SK-N-SH (cell line): Measurements from ENCODE around the gene TUBA4B. TPM values are rescaled to one million over a fixed set of nuclear protein-coding genes. Genes with fewer than 3 reads are reported as not detected.

Experiments
- CTCF ChIA-PET: fragments of 300-600, 350-600 bp; formaldehyde crosslinking; extraction: SDS; loops from one replicate; lab custom pipeline; 2021; lab: Yijun Ruan, JAX
- POLR2A ChIA-PET: fragments of 350-600 bp; sonication (Branson Sonifier 250); formaldehyde crosslinking; extraction: SDS; loops from one replicate; lab custom pipeline; 2020; ENCODE audit warnings: antibody characterized with exemption, inconsistent platforms; lab: Yijun Ruan, JAX
- DNase-seq: peaks from one replicate; pipeline ENCODE4 v3.0.0; 2012
- H2AFZ ChIP-seq: fragments of 200-600 bp; sonication (generic); 2 replicates; pipeline ENCODE4 v1.8.1; 2016; ENCODE audit warnings: antibody characterized with exemption, mild to moderate bottlenecking, low read depth
- H3F3A ChIP-seq: fragments of 200-600 bp; sonication (generic); replicated peaks from 2 replicates; pipeline ENCODE3; 2016; ENCODE audit warnings: antibody characterized with exemption, mild to moderate bottlenecking; ENCODE audit not compliant: insufficient read depth
- H3K27ac ChIP-seq, 2 experiments: fragments of 200-500 bp in 1 of 2; fragments of 200-600 bp in 1 of 2; sonication (Bioruptor generic) in 1 of 2; sonication (generic), shearing (Covaris generic) in 1 of 2; 2 replicates each; pipeline versions ENCODE4 v1.5.1 to v1.6.1; 2014 to 2016; ENCODE audit warnings: low read depth in 2 of 2, inconsistent platforms in 1 of 2, low read length in 1 of 2, mild to moderate bottlenecking in 1 of 2, mixed read lengths in 1 of 2
- H3K27me3 ChIP-seq: fragments of 200-600 bp; sonication (generic), shearing (Covaris generic); 2 replicates; pipeline ENCODE4 v1.6.1; 2016; ENCODE audit warnings: mixed run types; ENCODE audit not compliant: insufficient read depth
- H3K36me3 ChIP-seq, 2 experiments: fragments of 200-500 bp in 1 of 2; fragments of 200-600 bp in 1 of 2; sonication (Bioruptor generic) in 1 of 2; sonication (generic) in 1 of 2; replicated peaks in 1 of 2; 2 replicates each; pipeline versions ENCODE3 to v1.5.1; 2014 to 2016; ENCODE audit warnings: low read length in 1 of 2, mild to moderate bottlenecking in 1 of 2; ENCODE audit not compliant: insufficient read depth in 2 of 2, control insufficient read depth in 1 of 2
- H3K4me1 ChIP-seq, 2 experiments: fragments of 200-500 bp in 1 of 2; fragments of 200-600 bp in 1 of 2; sonication (Bioruptor generic) in 1 of 2; sonication (generic), shearing (Covaris generic) in 1 of 2; 2 replicates each; pipeline versions ENCODE4 v1.5.1 to v1.6.1; 2014 to 2016; ENCODE audit warnings: low read depth in 1 of 2, low read length in 1 of 2, mixed run types in 1 of 2; ENCODE audit not compliant: insufficient read depth in 2 of 2, control insufficient read depth in 1 of 2
- H3K4me2 ChIP-seq: fragments of 200-600 bp; sonication (generic), shearing (Covaris generic); 2 replicates; pipeline ENCODE4 v1.6.1; 2017; ENCODE audit warnings: mixed run types
- H3K4me3 ChIP-seq, 2 experiments: fragments of 200-500 bp in 1 of 2; fragments of 200-600 bp in 1 of 2; sonication (Bioruptor generic) in 1 of 2; sonication (generic), shearing (Covaris generic) in 1 of 2; 2 replicates each; pipeline versions ENCODE4 v1.5.1 to v1.8.1; 2014 to 2016; ENCODE audit warnings: low read depth in 2 of 2, inconsistent platforms in 1 of 2, low read length in 1 of 2, mild to moderate bottlenecking in 1 of 2, mixed read lengths in 1 of 2, moderate library complexity in 1 of 2
- H3K79me2 ChIP-seq: fragments of 200-600 bp; sonication (generic); 2 replicates; pipeline ENCODE4 v1.8.1; 2017; ENCODE audit warnings: mild to moderate bottlenecking; ENCODE audit not compliant: insufficient read depth
- H3K9ac ChIP-seq: fragments of 200-600 bp; sonication (generic); 2 replicates; pipeline ENCODE4 v1.6.1; 2017; ENCODE audit warnings: mixed run types
- H3K9me2 ChIP-seq: fragments of 200-600 bp; sonication (generic); 2 replicates; pipeline ENCODE4 v1.6.1; 2017; ENCODE audit warnings: mixed run types
- H3K9me3 ChIP-seq: fragments of 200-600 bp; sonication (generic); 2 replicates; pipeline ENCODE4 v1.6.1; 2017; ENCODE audit warnings: mixed run types, mild to moderate bottlenecking, moderate library complexity
- H4K20me1 ChIP-seq: fragments of 200-600 bp; sonication (generic); 2 replicates; pipeline ENCODE4 v1.6.1; 2017; ENCODE audit warnings: mild to moderate bottlenecking, mixed run types; ENCODE audit not compliant: insufficient read depth
- CHD2 ChIP-seq: fragments of 150-350 bp; IDR thresholded peaks from 2 replicates; pipeline ENCODE4 v1.6.1; 2018; ENCODE audit warnings: low read length; ENCODE audit not compliant: partially characterized antibody
- FOXM1 ChIP-seq: IDR thresholded peaks from 2 replicates; pipeline ENCODE4 v1.4.0; 2012; ENCODE audit warnings: low read depth, mild to moderate bottlenecking
- GABPA ChIP-seq: IDR thresholded peaks from 2 replicates; pipeline ENCODE4 v1.4.0; 2012; ENCODE audit warnings: low read depth, mild to moderate bottlenecking
- GATA2 ChIP-seq: sonication (generic); formaldehyde crosslinking; IDR thresholded peaks from 2 replicates; pipeline ENCODE4 v1.5.0; 2020; ENCODE audit warnings: mild to moderate bottlenecking, missing genetic modification reagents
- IRF3 ChIP-seq: fragments of 150-350 bp; IDR thresholded peaks from 2 replicates; pipeline ENCODE4 v1.6.1; 2016; ENCODE audit warnings: mild to moderate bottlenecking, low read depth, low read length
- JUND ChIP-seq: IDR thresholded peaks from 2 replicates; pipeline ENCODE4 v1.4.0; 2012
- MXI1 ChIP-seq: IDR thresholded peaks from 2 replicates; pipeline ENCODE4 v1.6.1; 2012; ENCODE audit warnings: mild to moderate bottlenecking, low read depth, low read length, improper control_type of control experiment
- NRF1 ChIP-seq: IDR thresholded peaks from 2 replicates; pipeline ENCODE4 v1.6.1; 2012; ENCODE audit warnings: low read depth, mild to moderate bottlenecking, low read length
- PBX3 ChIP-seq: IDR thresholded peaks from 2 replicates; pipeline ENCODE4; 2012
- RFX5 ChIP-seq: IDR thresholded peaks from 2 replicates; pipeline ENCODE4 v1.6.1; 2012; ENCODE audit warnings: mild to moderate bottlenecking, improper control_type of control experiment, low read length
- RXRA ChIP-seq: IDR thresholded peaks from 2 replicates; pipeline ENCODE4 v1.4.0; 2012; ENCODE audit warnings: low read depth, mild to moderate bottlenecking, borderline replicate concordance
- SMC3 ChIP-seq: IDR thresholded peaks from 2 replicates; pipeline ENCODE4 v1.6.1; 2012; ENCODE audit warnings: low read depth, low read length, improper control_type of control experiment
- TAF1 ChIP-seq: IDR thresholded peaks from 2 replicates; pipeline ENCODE4 v1.6.1; 2012; ENCODE audit warnings: low read depth, mild to moderate bottlenecking, low read length, moderate library complexity, borderline replicate concordance
- TEAD4 ChIP-seq: IDR thresholded peaks from 2 replicates; pipeline ENCODE4 v1.4.0; 2012; ENCODE audit warnings: mild to moderate bottlenecking, borderline replicate concordance; ENCODE audit not compliant: insufficient read depth
- USF1 ChIP-seq: IDR thresholded peaks from 2 replicates; pipeline ENCODE4 v1.4.0; 2012; ENCODE audit warnings: low read depth, borderline replicate concordance
- USF2 ChIP-seq: fragments of 150-350 bp; IDR thresholded peaks from 2 replicates; pipeline ENCODE4 v1.6.1; 2017; ENCODE audit warnings: antibody characterized with exemption, low read length, low read depth, borderline replicate concordance
- WGBS: methylation state at CpG from one replicate; pipeline ENCODE4 v1.1.6; 2017; ENCODE audit warnings: low lambda C conversion rate; 5-methylcytosine and 5-hydroxymethylcytosine counted together
- polyA plus RNA-seq, 3 experiments: library from polyadenylated mRNA; depleted of rRNA; stranded (reverse); fragments of >200 nt; gene quantifications; 2 replicates each; pipeline ENCODE4 v1.2.3, GENCODE V29; 2012

The TUBA4B gene
- polyA plus RNA-seq, 1 of the 3 experiments (the other 2 are of a cell fraction) = 0.03 TPM

- Histone ChIP-seq H2AFZ (no peak overlapping the region), H3K9ac (0 out of 2 replicates have a peak overlapping the region, but pooled peaks have one; percentile 17)
Measured at GRCh38 chr2:219207884-219208740, 44.9 kb upstream of the TUBA4B start.

More at GRCh38 chr2:219207884-219208740, 44.9 kb upstream of the TUBA4B start:
- H3K36me3 ChIP-seq = peaks cover 9 to 31% of the 10 kb centered on the region in 2 experiments
- peak overlapping the region; percentile 69 for H3K4me3 ChIP-seq
- ChIA-PET CTCF (interaction anchor here (1.1 to 4.0 kb wide), 3 partner anchors 10 to 37 kb away, joined by 3 to 26 read pairs (median 16); partner anchors contain the start of genes ABCB6 and SLC23A3), POLR2A (interaction anchor here (1.1 to 4.6 kb wide), 2 partner anchors 9 to 32 kb away, joined by 4 to 52 read pairs; partner anchors contain the start of genes ABCB6 and CNPPD1)
- WGBS = 65% methylated on average over 14 of the region's 17 CpGs
- H3K27me3 ChIP-seq = no peaks in the 10 kb centered on the region
- peak overlapping the region in 1 of 2 experiments; percentile 83; a peak in 2 of 4 replicates for H3K27ac ChIP-seq
- H3K79me2 ChIP-seq = no peaks in the 10 kb centered on the region
- peaks cover 13 to 20% of the 10 kb centered on the region in 2 experiments; a peak in 3 of 4 replicates for H3K4me1 ChIP-seq
- TF ChIP-seq CHD2 (no peak), TEAD4 (no peak), TAF1 (no peak), FOXM1 (no peak), JUND (no peak), SMC3 (no peak), RXRA (no peak), GABPA (no peak), USF1 (no peak), USF2 (no peak), NRF1 (no peak), MXI1 (no peak), GATA2 (CRISPR knock-in tag) (no peak), IRF3 (no peak), RFX5 (no peak), PBX3 (no peak)
- H4K20me1 ChIP-seq = no peaks in the 10 kb centered on the region
- H3K4me2 ChIP-seq = peak overlapping the region; percentile 86
- DNase-seq = peak; percentile 51
- H3K9me2 ChIP-seq = no peaks in the 10 kb centered on the region
- H3K9me3 ChIP-seq = no peaks in the 10 kb centered on the region
- peaks cover 15% of the 10 kb centered on the region for H3F3A ChIP-seq
